ENCODE results near the gene TREX2. TPM values are rescaled to one million over a fixed set of nuclear protein-coding genes. Genes with fewer than 3 reads are reported as not detected.
A peak's percentile ranks its signal among the peaks of the same experiment; 100 is the strongest.

TREX2 gene
- total and polyA plus RNA-seq, 2 experiments from 2014 or later = 0.60 to 1.3 TPM

DNA sequence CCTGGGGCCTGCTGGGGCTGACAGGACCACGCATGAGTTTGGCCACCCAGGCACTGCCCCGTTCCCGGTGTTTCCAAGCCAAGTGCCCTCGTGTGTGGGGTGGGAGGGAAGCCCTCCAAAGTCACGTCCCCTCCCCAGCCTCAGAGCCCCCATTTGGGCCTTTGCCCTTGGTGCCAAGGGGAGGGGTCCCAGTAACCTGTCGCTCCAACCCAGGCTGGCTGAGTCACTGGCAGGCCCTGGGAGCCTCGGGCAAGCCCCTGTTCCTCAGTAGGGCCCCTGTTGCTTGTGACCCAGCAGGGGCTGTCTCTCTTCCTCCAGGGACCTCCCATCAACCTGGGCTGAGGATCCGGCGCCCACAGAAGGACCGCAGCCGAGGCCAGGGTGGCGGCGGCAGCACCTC is 35.2 kb upstream of the TREX2 start:
- DNase-seq (ENCODE audit: low spot score) = no peak
- H4K20me1 ChIP-seq (ENCODE audit: insufficient read depth, poor library complexity, severe bottlenecking) = no peaks in the 10 kb centered on the region
- no peaks in the 10 kb centered on the region for H3K79me2 ChIP-seq
- no peak overlapping the region for H3K4me3 ChIP-seq
- no peak overlapping the region for H3K4me2 ChIP-seq
- H2AFZ ChIP-seq = no peak overlapping the region
- H3K36me3 ChIP-seq (replicated peaks; ENCODE audit: insufficient read depth, low read depth) = no peaks in the 10 kb centered on the region
- H3K27ac ChIP-seq = no peak overlapping the region
- H3K27me3 ChIP-seq = no peaks in the 10 kb centered on the region
- H3K4me1 ChIP-seq (ENCODE audit: insufficient read depth) = peaks cover 7% of the 10 kb centered on the region
- WGBS (ENCODE audit: low lambda C conversion rate, missing lambda C conversion rate) = 92% methylated on average over 12 of the region's 13 CpGs
- TF ChIP-seq, protein P1, sequence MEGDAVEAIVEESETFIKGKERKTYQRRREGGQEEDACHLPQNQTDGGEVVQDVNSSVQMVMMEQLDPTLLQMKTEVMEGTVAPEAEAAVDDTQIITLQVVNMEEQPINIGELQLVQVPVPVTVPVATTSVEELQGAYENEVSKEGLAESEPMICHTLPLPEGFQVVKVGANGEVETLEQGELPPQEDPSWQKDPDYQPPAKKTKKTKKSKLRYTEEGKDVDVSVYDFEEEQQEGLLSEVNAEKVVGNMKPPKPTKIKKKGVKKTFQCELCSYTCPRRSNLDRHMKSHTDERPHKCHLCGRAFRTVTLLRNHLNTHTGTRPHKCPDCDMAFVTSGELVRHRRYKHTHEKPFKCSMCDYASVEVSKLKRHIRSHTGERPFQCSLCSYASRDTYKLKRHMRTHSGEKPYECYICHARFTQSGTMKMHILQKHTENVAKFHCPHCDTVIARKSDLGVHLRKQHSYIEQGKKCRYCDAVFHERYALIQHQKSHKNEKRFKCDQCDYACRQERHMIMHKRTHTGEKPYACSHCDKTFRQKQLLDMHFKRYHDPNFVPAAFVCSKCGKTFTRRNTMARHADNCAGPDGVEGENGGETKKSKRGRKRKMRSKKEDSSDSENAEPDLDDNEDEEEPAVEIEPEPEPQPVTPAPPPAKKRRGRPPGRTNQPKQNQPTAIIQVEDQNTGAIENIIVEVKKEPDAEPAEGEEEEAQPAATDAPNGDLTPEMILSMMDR (IDR thresholded peaks at IDR 0.05; ENCODE audit: poor library complexity) = no peak
- TF ChIP-seq EZH2 (IDR thresholded peaks at IDR 0.05; ENCODE audit: borderline replicate concordance) = no peak
- TF ChIP-seq EZH2phosphoT487 (IDR thresholded peaks at IDR 0.05; ENCODE audit: low read depth, severe bottlenecking, unreplicated experiment) = no peak
- H3K9me3 ChIP-seq (ENCODE audit: low read depth) = no peaks in the 10 kb centered on the region
- H3K9me2 ChIP-seq (replicated peaks; ENCODE audit: insufficient read depth) = no peaks in the 10 kb centered on the region

DNA sequence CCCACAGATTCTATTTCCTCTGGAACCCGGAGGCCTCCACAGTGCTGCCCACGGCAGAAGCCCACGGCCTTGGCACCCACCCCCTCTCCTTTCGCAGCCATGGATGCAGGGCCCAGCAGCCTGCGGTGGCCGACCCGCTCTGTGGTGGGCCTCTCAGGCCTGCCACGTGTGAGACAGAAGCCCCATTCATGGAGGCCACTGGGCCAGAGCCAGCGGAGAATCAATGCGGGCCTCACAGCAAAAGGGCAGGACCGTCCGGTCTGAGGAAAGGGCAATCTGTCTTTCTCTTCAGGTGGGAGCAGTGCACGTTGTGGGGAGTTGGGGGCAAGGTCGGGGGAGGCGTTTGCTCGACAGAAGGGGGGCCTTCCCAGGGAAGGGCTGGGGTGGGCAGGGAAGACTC is 32.9 kb upstream of the TREX2 start:
- no peak overlapping the region for H2AFZ ChIP-seq

DNA sequence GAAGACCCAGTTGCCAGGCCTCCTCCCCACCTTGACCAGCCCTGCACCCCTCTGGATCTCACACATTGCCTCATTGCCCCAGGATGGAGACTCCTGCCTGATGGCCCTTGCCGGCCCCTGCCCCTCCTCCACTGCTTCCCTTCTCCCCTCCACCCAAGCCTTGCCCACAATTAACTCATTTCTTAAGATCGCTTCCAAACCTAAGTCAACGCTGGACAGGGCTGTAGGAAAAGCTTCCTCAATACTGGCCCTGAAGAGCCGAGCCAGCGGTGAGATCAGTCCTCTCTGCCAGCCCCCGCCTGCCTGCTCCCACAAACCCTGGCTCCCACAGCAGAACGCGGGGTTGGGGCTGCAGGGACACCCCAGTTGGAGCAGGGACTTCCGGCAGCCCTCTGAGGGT is 32.0 kb upstream of the TREX2 start:
- Histone ChIP-seq H3K27me3 (no peaks in the 10 kb centered on the region), H3K4me3 (no peak overlapping the region), H3K9me2 (replicated peaks; ENCODE audit: insufficient read depth) (no peaks in the 10 kb centered on the region), H3K36me3 (replicated peaks; ENCODE audit: insufficient read depth, low read depth) (no peaks in the 10 kb centered on the region), H3K27ac (peak overlapping the region; percentile 95), H4K20me1 (ENCODE audit: insufficient read depth, poor library complexity, severe bottlenecking) (no peaks in the 10 kb centered on the region), H3K4me1 (ENCODE audit: insufficient read depth) (peaks cover 11% of the 10 kb centered on the region), H3K9me3 (ENCODE audit: low read depth) (no peaks in the 10 kb centered on the region), H2AFZ (no peak overlapping the region), H3K79me2 (no peaks in the 10 kb centered on the region), H3K4me2 (no peak overlapping the region)
- TF ChIP-seq EZH2phosphoT487 (IDR thresholded peaks at IDR 0.05; ENCODE audit: low read depth, severe bottlenecking, unreplicated experiment) (no peak), EZH2 (IDR thresholded peaks at IDR 0.05; ENCODE audit: borderline replicate concordance) (no peak)
- TF ChIP-seq, protein P1 (IDR thresholded peaks at IDR 0.05; ENCODE audit: poor library complexity) = no peak
- 79% methylated on average over 9 of the region's 9 CpGs for WGBS (ENCODE audit: low lambda C conversion rate, missing lambda C conversion rate)
- DNase-seq (ENCODE audit: low spot score) = no peak

More for the DNA sequence above, 32.9 kb upstream of the TREX2 start:
- H3K9me2 ChIP-seq (replicated peaks; ENCODE audit: insufficient read depth) = no peaks in the 10 kb centered on the region
- H3K27ac ChIP-seq = no peak overlapping the region
- WGBS (ENCODE audit: low lambda C conversion rate, missing lambda C conversion rate) = 90% methylated on average over 11 of the region's 16 CpGs
- H3K27me3 ChIP-seq = no peaks in the 10 kb centered on the region
- no peak overlapping the region for H3K4me2 ChIP-seq
- TF ChIP-seq EZH2phosphoT487 (IDR thresholded peaks at IDR 0.05; ENCODE audit: low read depth, severe bottlenecking, unreplicated experiment) = no peak
- no peak for TF ChIP-seq EZH2 (IDR thresholded peaks at IDR 0.05; ENCODE audit: borderline replicate concordance)
- TF ChIP-seq, protein P1 (IDR thresholded peaks at IDR 0.05; ENCODE audit: poor library complexity) = no peak
- peaks cover 11% of the 10 kb centered on the region for H3K4me1 ChIP-seq (ENCODE audit: insufficient read depth)
- H4K20me1 ChIP-seq (ENCODE audit: insufficient read depth, poor library complexity, severe bottlenecking) = no peaks in the 10 kb centered on the region
- no peak overlapping the region for H3K4me3 ChIP-seq
- no peak for DNase-seq (ENCODE audit: low spot score)
- no peaks in the 10 kb centered on the region for H3K9me3 ChIP-seq (ENCODE audit: low read depth)
- H3K36me3 ChIP-seq (replicated peaks; ENCODE audit: insufficient read depth, low read depth) = no peaks in the 10 kb centered on the region
- H3K79me2 ChIP-seq = no peaks in the 10 kb centered on the region

All from hepatocyte (in vitro differentiated cells).